K562 (cell line): ENCODE data around the gene DAPK1. TPM values are rescaled to one million over a fixed set of nuclear protein-coding genes. Genes with fewer than 3 reads are reported as not detected.
A peak's percentile ranks its signal among the peaks of the same experiment; 100 is the strongest.

Source experiments
- ADNP ChIP-seq: fragments of 200-800 bp; sonication (Bioruptor generic); IDR thresholded peaks from 2 replicates; pipeline ENCODE4 v1.6.1; 2016; ENCODE audit warnings: missing genetic modification characterization, missing compliant biosample characterization
- BRD4 ChIP-seq: fragments of 200-600 bp; sonication (generic); IDR thresholded peaks from 2 replicates; pipeline ENCODE4 v1.6.1; 2017; ENCODE audit warnings: inconsistent platforms
- C11orf30 ChIP-seq: fragments of 450-650 bp; IDR thresholded peaks from 2 replicates; pipeline ENCODE4 v1.6.1; 2016; ENCODE audit warnings: low read depth, mild to moderate bottlenecking
- FOXK2 ChIP-seq, 2 experiments: fragments of 450-650 bp; IDR thresholded peaks in 1 of 2; conservative IDR thresholded peaks in 1 of 2; 2 replicates each; pipeline ENCODE4 v1.6.1; 2016; ENCODE audit warnings: low read depth in 2 of 2, mild to moderate bottlenecking in 1 of 2
- GABPB2 ChIP-seq: fragments of 250-450 bp; sonication (Bioruptor Pico); conservative IDR thresholded peaks from 2 replicates; pipeline ENCODE4 v1.5.1; 2021; ENCODE audit warnings: mild to moderate bottlenecking
- HSF4 ChIP-seq: fragments of 250-450 bp; sonication (Bioruptor Pico); IDR thresholded peaks from 2 replicates; pipeline ENCODE4 v2.1.2; 2022; ENCODE audit warnings: mild to moderate bottlenecking, moderate library complexity, borderline replicate concordance
- KLF6 ChIP-seq: fragments of 250-450 bp; sonication (Bioruptor Pico); IDR thresholded peaks from 2 replicates; pipeline ENCODE4 v1.4.0; 2020; ENCODE audit warnings: mild to moderate bottlenecking, moderate library complexity, borderline replicate concordance
- LEF1 ChIP-seq: fragments of 450-650 bp; IDR thresholded peaks from 2 replicates; pipeline ENCODE4 v1.6.1; 2016; ENCODE audit warnings: mild to moderate bottlenecking
- SMARCE1 ChIP-seq: fragments of 450-650 bp; IDR thresholded peaks from 2 replicates; pipeline ENCODE4 v1.7.1; 2016; ENCODE audit warnings: mild to moderate bottlenecking
- SRSF7 ChIP-seq: fragments of 200-400 bp; formaldehyde crosslinking; optimal IDR thresholded peaks from 2 replicates; pipeline ENCODE3; 2017; ENCODE audit warnings: mild to moderate bottlenecking, low read depth, low read length
- ZBTB17 ChIP-seq: fragments of 450-650 bp; formaldehyde crosslinking; IDR thresholded peaks from 2 replicates; pipeline ENCODE4 v1.4.0; 2020; ENCODE audit warnings: mild to moderate bottlenecking
- ZBTB40 ChIP-seq, 2 experiments: fragments of 450-650 bp in 1 of 2; sonication (generic) in 1 of 2; formaldehyde crosslinking in 1 of 2; IDR thresholded peaks; 2 replicates each; pipeline versions ENCODE4 v1.7.1 to v1.9.0; 2016 to 2022; ENCODE audit warnings: inconsistent platforms in 1 of 2, mild to moderate bottlenecking in 1 of 2, missing genetic modification reagents in 1 of 2
- ZNF436 ChIP-seq: fragments of 250-450, 450-650 bp; sonication (Bioruptor Pico); formaldehyde crosslinking; IDR thresholded peaks from 2 replicates; pipeline ENCODE4 v1.7.0; 2020; ENCODE audit warnings: mild to moderate bottlenecking
- polyA plus RNA-seq, 8 experiments: library from polyadenylated mRNA; depleted of rRNA in 4 of 8; stranded (reverse) in 5 of 8; unstranded in 3 of 8; fragments of >200 nt; fragmentation: Nextera tagmentation in 2 of 8; fragmentation: Illumina TruSeq in 1 of 8; extraction: Ambion mirVana in 2 of 8; extraction: Trizol in 1 of 8; gene quantifications; 2 replicates each; pipeline versions ENCODE4 v1.2.1 to v1.2.3, GENCODE V29; 2011 to 2014; ENCODE audit warnings: inconsistent platforms in 1 of 8, missing spikeins in 1 of 8
- total RNA-seq, 7 experiments: library from RNA; depleted of rRNA in 6 of 7; stranded (reverse); fragments of >200 nt in 6 of 7; fragmentation: Illumina TruSeq in 2 of 7; extraction: Trizol in 2 of 7; gene quantifications; 2 replicates each; pipeline versions ENCODE4 v1.2.1 to v1.2.3, GENCODE V29; 2011 to 2021; ENCODE audit warnings: low replicate concordance in 1 of 7
- TF ChIP-seq, protein P1 (sequence below): sonication (generic); formaldehyde crosslinking; IDR thresholded peaks from 2 replicates; pipeline ENCODE4 v1.8.0; 2022; ENCODE audit warnings: missing genetic modification reagents, mild to moderate bottlenecking, moderate library complexity, borderline replicate concordance
- TF ChIP-seq, protein P2 (sequence below): fragments of 150-350 bp; conservative IDR thresholded peaks from 2 replicates; pipeline ENCODE4 v1.6.1; 2014; ENCODE audit warnings: low read length

Gene DAPK1
- total and polyA plus RNA-seq, 9 of the 15 experiments (the other 6 are each of a cell fraction or from before 2014, with no cell fraction given) = 1.7 to 26.4 (median 15.8) TPM

DNA sequence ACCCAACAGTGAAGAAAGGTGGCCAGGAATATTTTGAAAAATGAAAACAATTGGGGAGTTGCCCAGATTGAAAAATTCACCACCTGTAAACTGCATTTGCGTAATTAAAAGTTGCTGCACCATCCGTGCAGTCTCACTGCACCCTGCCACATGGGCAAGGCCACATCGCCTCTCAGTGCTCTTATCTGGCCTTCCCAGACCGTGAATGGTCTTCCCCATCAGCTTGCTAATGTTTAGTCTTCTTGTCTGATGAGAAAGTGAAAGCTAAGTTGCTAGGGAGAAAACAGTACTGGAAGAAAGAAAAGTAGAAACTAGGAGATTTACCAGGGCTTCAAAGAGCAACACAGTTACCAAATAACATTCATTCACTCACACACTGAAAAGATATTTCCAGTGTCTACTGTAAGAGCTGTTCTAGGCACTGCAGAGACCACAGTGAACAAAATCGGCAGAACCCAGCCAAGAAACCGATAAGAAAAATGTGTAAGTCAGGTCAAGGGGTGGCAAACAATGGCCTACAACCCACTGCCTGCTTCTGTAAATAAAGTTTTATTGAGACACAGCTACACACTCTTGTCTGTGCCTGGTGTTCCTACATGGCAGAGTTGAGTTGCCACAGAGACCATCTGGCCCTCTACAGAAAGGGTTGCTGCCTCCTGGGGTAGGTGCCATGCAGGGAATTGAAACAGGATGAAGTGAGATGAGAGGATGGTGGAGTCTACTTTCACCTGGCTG lies 177.1 kb downstream of the DAPK1 start (continued):
- peak; percentile 97 for TF ChIP-seq ZBTB40 (IDR thresholded peaks at IDR 0.05)
- peak; percentile 91 for TF ChIP-seq ZBTB40 (CRISPR knock-in tag; IDR thresholded peaks at IDR 0.05)
- TF ChIP-seq FOXK2 (conservative IDR thresholded peaks at IDR 0.05 in 1 of 2, IDR thresholded peaks at IDR 0.05 in 1 of 2; ENCODE audit: low read depth in 2 of 2) = peak; percentile 45 to 55; a peak in 2 of 4 replicates
- peak; percentile 64; the same call in 1 of the 2 replicates for TF ChIP-seq SMARCE1
- TF ChIP-seq, protein P1, sequence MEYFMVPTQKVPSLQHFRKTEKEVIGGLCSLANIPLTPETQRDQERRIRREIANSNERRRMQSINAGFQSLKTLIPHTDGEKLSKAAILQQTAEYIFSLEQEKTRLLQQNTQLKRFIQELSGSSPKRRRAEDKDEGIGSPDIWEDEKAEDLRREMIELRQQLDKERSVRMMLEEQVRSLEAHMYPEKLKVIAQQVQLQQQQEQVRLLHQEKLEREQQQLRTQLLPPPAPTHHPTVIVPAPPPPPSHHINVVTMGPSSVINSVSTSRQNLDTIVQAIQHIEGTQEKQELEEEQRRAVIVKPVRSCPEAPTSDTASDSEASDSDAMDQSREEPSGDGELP = peak; percentile 70; the same call in 1 of the 2 replicates
- TF ChIP-seq ADNP = no peak
- TF ChIP-seq SRSF7 = no peak
- peak; percentile 90 for TF ChIP-seq LEF1
- no peak for TF ChIP-seq BRD4
- TF ChIP-seq, protein P2, sequence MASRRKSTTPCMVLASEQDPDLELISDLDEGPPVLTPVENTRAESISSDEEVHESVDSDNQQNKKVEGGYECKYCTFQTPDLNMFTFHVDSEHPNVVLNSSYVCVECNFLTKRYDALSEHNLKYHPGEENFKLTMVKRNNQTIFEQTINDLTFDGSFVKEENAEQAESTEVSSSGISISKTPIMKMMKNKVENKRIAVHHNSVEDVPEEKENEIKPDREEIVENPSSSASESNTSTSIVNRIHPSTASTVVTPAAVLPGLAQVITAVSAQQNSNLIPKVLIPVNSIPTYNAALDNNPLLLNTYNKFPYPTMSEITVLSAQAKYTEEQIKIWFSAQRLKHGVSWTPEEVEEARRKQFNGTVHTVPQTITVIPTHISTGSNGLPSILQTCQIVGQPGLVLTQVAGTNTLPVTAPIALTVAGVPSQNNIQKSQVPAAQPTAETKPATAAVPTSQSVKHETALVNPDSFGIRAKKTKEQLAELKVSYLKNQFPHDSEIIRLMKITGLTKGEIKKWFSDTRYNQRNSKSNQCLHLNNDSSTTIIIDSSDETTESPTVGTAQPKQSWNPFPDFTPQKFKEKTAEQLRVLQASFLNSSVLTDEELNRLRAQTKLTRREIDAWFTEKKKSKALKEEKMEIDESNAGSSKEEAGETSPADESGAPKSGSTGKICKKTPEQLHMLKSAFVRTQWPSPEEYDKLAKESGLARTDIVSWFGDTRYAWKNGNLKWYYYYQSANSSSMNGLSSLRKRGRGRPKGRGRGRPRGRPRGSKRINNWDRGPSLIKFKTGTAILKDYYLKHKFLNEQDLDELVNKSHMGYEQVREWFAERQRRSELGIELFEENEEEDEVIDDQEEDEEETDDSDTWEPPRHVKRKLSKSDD = no peak
- no peak for TF ChIP-seq C11orf30
- TF ChIP-seq ZNF436 (CRISPR knock-in tag) = no peak
- TF ChIP-seq ZBTB17 (CRISPR knock-in tag) = no peak
- no peak for TF ChIP-seq KLF6 (CRISPR knock-in tag)
- no peak for TF ChIP-seq HSF4
- no peak for TF ChIP-seq GABPB2 (CRISPR knock-in tag)
